Nephron progenitor cell (in vitro differentiated cells): ENCODE measurements around the gene HUNK.

ENCODE experiments used
- DNase-seq: peaks from one replicate; pipeline ENCODE4 v3.0.0; 2021
- H3K27ac Mint-ChIP-seq: 2 replicates; pipeline ENCODE4 v1.8.0; 2021; ENCODE audit warnings: mild to moderate bottlenecking, moderate library complexity, mixed read lengths
- H3K27me3 Mint-ChIP-seq: 2 replicates; pipeline ENCODE4 v1.8.0; 2021; ENCODE audit warnings: mild to moderate bottlenecking, low read depth, mixed read lengths; ENCODE audit not compliant: poor library complexity
- H3K36me3 Mint-ChIP-seq: 2 replicates; pipeline ENCODE4 v1.8.0; 2021; ENCODE audit warnings: low read depth, mixed read lengths
- H3K4me1 Mint-ChIP-seq: 2 replicates; pipeline ENCODE4 v1.8.0; 2021; ENCODE audit warnings: mixed read lengths
- H3K4me3 Mint-ChIP-seq: 2 replicates; pipeline ENCODE4 v1.8.0; 2021; ENCODE audit warnings: mild to moderate bottlenecking, moderate library complexity, mixed read lengths
- H3K9me3 Mint-ChIP-seq: 2 replicates; pipeline ENCODE4 v1.8.0; 2021; ENCODE audit warnings: mild to moderate bottlenecking, moderate library complexity, mixed read lengths
- CTCF ChIP-seq: fragments of 200-600 bp; sonication (generic); IDR thresholded peaks from 2 replicates; pipeline ENCODE4 v1.5.0; 2021; ENCODE audit warnings: antibody characterized with exemption

The HUNK gene

GRCh38 chr21:31893851-31894415, 21.1 kb downstream of the HUNK start:
- Mint-ChIP-seq H3K9me3 (no peaks in the 10 kb centered on the region), H3K36me3 (peaks cover 14% of the 10 kb centered on the region), H3K4me3 (peak overlapping the region; percentile 61), H3K27me3 (no peaks in the 10 kb centered on the region), H3K27ac (peak overlapping the region; percentile 97), H3K4me1 (peaks cover 92% of the 10 kb centered on the region)
- TF ChIP-seq CTCF, result no peak
- no peak for DNase-seq

GRCh38 chr21:31894457-31894856, 21.6 kb downstream of the HUNK start:
- peak overlapping the region; percentile 97 for H3K27ac Mint-ChIP-seq
- no peak for DNase-seq
- peak overlapping the region; percentile 61 for H3K4me3 Mint-ChIP-seq
- H3K4me1 Mint-ChIP-seq, result peaks cover 92% of the 10 kb centered on the region
- no peaks in the 10 kb centered on the region for H3K27me3 Mint-ChIP-seq
- no peaks in the 10 kb centered on the region for H3K9me3 Mint-ChIP-seq
- TF ChIP-seq CTCF, result no peak
- peaks cover 19% of the 10 kb centered on the region for H3K36me3 Mint-ChIP-seq

GRCh38 chr21:31895077-31895835, 22.4 kb downstream of the HUNK start:
- TF ChIP-seq CTCF, result no peak
- Mint-ChIP-seq H3K36me3 (peaks cover 26% of the 10 kb centered on the region), H3K27me3 (no peaks in the 10 kb centered on the region), H3K4me3 (peak overlapping the region; percentile 61), H3K9me3 (no peaks in the 10 kb centered on the region), H3K27ac (peak overlapping the region; percentile 97), H3K4me1 (peaks cover 92% of the 10 kb centered on the region)
- DNase-seq, result peak; percentile 38

GRCh38 chr21:31896019-31896418, 23.2 kb downstream of the HUNK start:
- TF ChIP-seq CTCF, result no peak
- H3K27me3 Mint-ChIP-seq, result no peaks in the 10 kb centered on the region
- peak overlapping the region; percentile 97 for H3K27ac Mint-ChIP-seq
- H3K4me3 Mint-ChIP-seq, result peak overlapping the region; percentile 61
- no peaks in the 10 kb centered on the region for H3K9me3 Mint-ChIP-seq
- peaks cover 94% of the 10 kb centered on the region for H3K4me1 Mint-ChIP-seq
- peaks cover 29% of the 10 kb centered on the region for H3K36me3 Mint-ChIP-seq
- DNase-seq, result no peak

GRCh38 chr21:31897311-31897710, 24.5 kb downstream of the HUNK start:
- no peak for DNase-seq
- TF ChIP-seq CTCF, result no peak
- H3K27ac Mint-ChIP-seq, result no peak overlapping the region
- H3K4me1 Mint-ChIP-seq, result peaks cover 94% of the 10 kb centered on the region
- H3K36me3 Mint-ChIP-seq, result peaks cover 33% of the 10 kb centered on the region
- H3K9me3 Mint-ChIP-seq, result no peaks in the 10 kb centered on the region
- H3K4me3 Mint-ChIP-seq, result no peak overlapping the region
- H3K27me3 Mint-ChIP-seq, result no peaks in the 10 kb centered on the region
